ENCODE measurements around the gene PPM1E.
A peak's percentile ranks its signal among the peaks of the same experiment; 100 is the strongest.

Gene PPM1E

DNA sequence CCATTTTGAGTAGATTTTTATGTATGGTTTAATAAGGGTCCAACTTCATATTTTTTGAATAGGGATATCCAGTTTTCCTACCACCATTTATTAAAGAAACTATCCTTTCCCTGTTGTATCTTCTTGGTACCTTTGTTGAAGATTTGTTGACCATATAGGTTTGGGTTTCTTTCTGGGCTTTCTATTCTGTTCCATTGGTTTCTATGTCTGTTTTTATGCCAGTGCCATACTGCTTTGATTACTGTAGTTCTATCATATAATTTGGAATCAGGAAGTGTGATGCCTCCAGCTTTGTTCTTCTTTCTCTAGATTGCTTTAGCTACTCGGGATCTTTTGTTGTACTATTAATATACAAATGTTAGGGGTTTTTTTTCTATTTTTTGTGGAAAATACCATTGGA is 46.5 kb downstream of the PPM1E start:
- TF ChIP-seq, protein P1, sequence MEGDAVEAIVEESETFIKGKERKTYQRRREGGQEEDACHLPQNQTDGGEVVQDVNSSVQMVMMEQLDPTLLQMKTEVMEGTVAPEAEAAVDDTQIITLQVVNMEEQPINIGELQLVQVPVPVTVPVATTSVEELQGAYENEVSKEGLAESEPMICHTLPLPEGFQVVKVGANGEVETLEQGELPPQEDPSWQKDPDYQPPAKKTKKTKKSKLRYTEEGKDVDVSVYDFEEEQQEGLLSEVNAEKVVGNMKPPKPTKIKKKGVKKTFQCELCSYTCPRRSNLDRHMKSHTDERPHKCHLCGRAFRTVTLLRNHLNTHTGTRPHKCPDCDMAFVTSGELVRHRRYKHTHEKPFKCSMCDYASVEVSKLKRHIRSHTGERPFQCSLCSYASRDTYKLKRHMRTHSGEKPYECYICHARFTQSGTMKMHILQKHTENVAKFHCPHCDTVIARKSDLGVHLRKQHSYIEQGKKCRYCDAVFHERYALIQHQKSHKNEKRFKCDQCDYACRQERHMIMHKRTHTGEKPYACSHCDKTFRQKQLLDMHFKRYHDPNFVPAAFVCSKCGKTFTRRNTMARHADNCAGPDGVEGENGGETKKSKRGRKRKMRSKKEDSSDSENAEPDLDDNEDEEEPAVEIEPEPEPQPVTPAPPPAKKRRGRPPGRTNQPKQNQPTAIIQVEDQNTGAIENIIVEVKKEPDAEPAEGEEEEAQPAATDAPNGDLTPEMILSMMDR (IDR thresholded peaks at IDR 0.05; ENCODE audit: low read depth, low read length, poor library complexity, severe bottlenecking): no peak
- TF ChIP-seq EZH2phosphoT487 (IDR thresholded peaks at IDR 0.05; ENCODE audit: borderline replicate concordance, low read length): no peak
- Histone ChIP-seq H3K36me3 (ENCODE audit: control insufficient read depth, low read length) (peaks cover 12% of the 10 kb centered on the region), H3K4me3 (ENCODE audit: low read length) (peak overlapping the region; percentile 42), H3F3A (ENCODE audit: control insufficient read depth, insufficient read depth) (peaks cover 31% of the 10 kb centered on the region), H3K4me2 (ENCODE audit: low read length) (peak overlapping the region; percentile 64), H3K9me3 (ENCODE audit: control insufficient read depth, insufficient read depth, low read length) (peaks cover 8% of the 10 kb centered on the region; the same call in 1 of the 2 replicates), H4K20me1 (ENCODE audit: control insufficient read depth, insufficient read depth, low read depth, low read length) (no peaks in the 10 kb centered on the region), H3K27ac (ENCODE audit: low read depth, low read length) (peak overlapping the region; percentile 78), H3K4me1 (ENCODE audit: control insufficient read depth, low read length) (peaks cover 54% of the 10 kb centered on the region), H3K79me2 (ENCODE audit: control insufficient read depth, low read length) (peaks cover 99% of the 10 kb centered on the region), H3K27me3 (ENCODE audit: control insufficient read depth, low read length) (no peaks in the 10 kb centered on the region), H3K9me2 (replicated peaks; ENCODE audit: control insufficient read depth, low read length) (no peaks in the 10 kb centered on the region)

DNA sequence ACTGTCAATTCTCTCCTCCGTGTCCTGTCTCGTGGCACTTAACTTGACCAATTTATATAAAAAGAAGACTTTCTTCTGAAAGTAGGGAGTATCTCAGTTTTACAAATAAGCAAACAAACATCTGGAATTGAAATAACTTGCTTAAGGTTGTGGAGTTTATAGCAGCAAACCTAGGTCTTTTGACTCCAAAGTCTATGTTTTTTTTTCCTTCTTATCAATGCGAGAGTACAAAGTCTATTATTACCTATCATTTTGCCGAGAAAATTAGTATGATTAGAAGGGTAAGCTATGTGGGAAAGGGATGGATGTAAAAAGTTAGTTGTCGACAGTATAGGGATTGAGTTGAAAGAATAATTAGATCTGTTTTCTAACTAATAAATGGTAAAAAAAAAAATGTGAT is 50.4 kb downstream of the PPM1E start:
- peaks cover 99% of the 10 kb centered on the region for H3K79me2 ChIP-seq (ENCODE audit: control insufficient read depth, low read length)
- peaks cover 8% of the 10 kb centered on the region; the same call in 1 of the 2 replicates for H3K9me3 ChIP-seq (ENCODE audit: control insufficient read depth, insufficient read depth, low read length)
- H3K9me2 ChIP-seq (replicated peaks; ENCODE audit: control insufficient read depth, low read length): no peaks in the 10 kb centered on the region
- H3K4me1 ChIP-seq (ENCODE audit: control insufficient read depth, low read length): peaks cover 76% of the 10 kb centered on the region
- no peak overlapping the region for H3K27ac ChIP-seq (ENCODE audit: low read depth, low read length)
- H3F3A ChIP-seq (ENCODE audit: control insufficient read depth, insufficient read depth): peaks cover 36% of the 10 kb centered on the region
- no peaks in the 10 kb centered on the region for H3K27me3 ChIP-seq (ENCODE audit: control insufficient read depth, low read length)
- peak overlapping the region; percentile 62 for H3K4me2 ChIP-seq (ENCODE audit: low read length)
- TF ChIP-seq, protein P1 (IDR thresholded peaks at IDR 0.05; ENCODE audit: low read depth, low read length, poor library complexity, severe bottlenecking): no peak
- no peak for TF ChIP-seq EZH2phosphoT487 (IDR thresholded peaks at IDR 0.05; ENCODE audit: borderline replicate concordance, low read length)
- H3K4me3 ChIP-seq (ENCODE audit: low read length): no peak overlapping the region
- no peaks in the 10 kb centered on the region for H4K20me1 ChIP-seq (ENCODE audit: control insufficient read depth, insufficient read depth, low read depth, low read length)
- peaks cover 14% of the 10 kb centered on the region for H3K36me3 ChIP-seq (ENCODE audit: control insufficient read depth, low read length)

DNA sequence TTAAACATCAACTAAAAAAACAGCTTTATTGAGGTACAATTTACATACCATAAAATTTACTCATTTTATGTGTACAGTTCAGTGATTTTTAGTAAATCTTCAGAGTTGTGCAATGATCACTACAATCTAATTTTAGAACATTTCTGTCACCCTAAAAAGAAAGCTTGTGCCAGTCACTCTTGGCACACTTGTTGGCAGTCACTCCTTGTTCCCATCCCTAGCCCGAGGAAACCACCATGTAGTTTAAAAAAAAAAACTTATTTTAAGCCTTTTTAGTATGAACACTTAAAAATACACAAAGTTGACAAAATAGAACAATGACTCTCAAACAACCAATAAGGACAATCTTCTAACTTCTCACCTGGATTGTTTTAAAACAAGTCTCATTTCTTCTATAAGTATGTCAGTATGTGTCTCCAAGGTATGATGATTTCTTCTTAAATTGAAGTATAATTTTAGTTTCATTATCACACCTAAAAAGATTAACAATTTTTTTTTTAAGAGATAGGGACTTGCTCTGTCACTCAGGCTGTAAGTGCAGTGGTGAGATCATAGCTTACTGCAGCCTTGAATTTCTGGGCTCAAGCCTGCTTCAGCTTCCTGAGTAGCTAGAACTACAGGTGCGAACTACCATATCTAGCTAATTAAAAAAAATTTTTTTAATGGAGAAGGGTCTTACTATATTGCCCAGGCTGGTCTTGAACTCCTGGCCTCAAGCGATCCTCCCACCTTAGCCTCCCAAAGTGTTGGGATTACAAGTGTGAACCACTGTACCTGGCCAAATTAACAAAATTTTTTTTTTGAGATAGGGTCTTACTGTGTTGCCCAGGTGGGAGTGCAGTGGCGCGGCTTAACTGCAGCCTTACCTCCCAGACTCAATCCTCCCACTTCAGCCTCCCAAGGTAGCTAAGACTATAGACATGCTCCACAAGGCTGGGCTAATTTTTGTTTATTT is 53.2 kb downstream of the PPM1E start:
- Histone ChIP-seq H3K4me1 (ENCODE audit: control insufficient read depth, low read length) (peaks cover 68% of the 10 kb centered on the region), H3K36me3 (ENCODE audit: control insufficient read depth, low read length) (0 out of 2 replicates have a peak, but pooled peaks cover 2% of the 10 kb centered on the region), H3K27me3 (ENCODE audit: control insufficient read depth, low read length) (no peaks in the 10 kb centered on the region), H3K9me3 (ENCODE audit: control insufficient read depth, insufficient read depth, low read length) (no peaks in the 10 kb centered on the region), H4K20me1 (ENCODE audit: control insufficient read depth, insufficient read depth, low read depth, low read length) (no peaks in the 10 kb centered on the region), H3K9me2 (replicated peaks; ENCODE audit: control insufficient read depth, low read length) (no peaks in the 10 kb centered on the region), H3K27ac (ENCODE audit: low read depth, low read length) (peak overlapping the region; percentile 62), H3F3A (ENCODE audit: control insufficient read depth, insufficient read depth) (peaks cover 27% of the 10 kb centered on the region), H3K79me2 (ENCODE audit: control insufficient read depth, low read length) (peaks cover 95% of the 10 kb centered on the region), H3K4me2 (ENCODE audit: low read length) (peak overlapping the region; percentile 62), H3K4me3 (ENCODE audit: low read length) (peak overlapping the region; percentile 44; the same call in 1 of the 2 replicates)
- no peak for TF ChIP-seq EZH2phosphoT487 (IDR thresholded peaks at IDR 0.05; ENCODE audit: borderline replicate concordance, low read length)
- TF ChIP-seq, protein P1 (IDR thresholded peaks at IDR 0.05; ENCODE audit: low read depth, low read length, poor library complexity, severe bottlenecking): no peak

All from DOHH2 (cell line).